Suprapubic skin (tissue), 4 donors: ENCODE data around the gene MAST4.

Source experiments
- CTCF ChIP-seq, 2 donors: fragments of 200-600 bp in 1 of 2; fragments of 450-650 bp in 1 of 2; sonication (generic) in 1 of 2; IDR thresholded peaks; one replicate each; pipeline ENCODE4 v1.5.1; 2016 to 2019; ENCODE audit warnings: antibody characterized with exemption in 2 of 2, mild to moderate bottlenecking in 1 of 2, moderate library complexity in 1 of 2
- EP300 ChIP-seq: sonication (generic); formaldehyde crosslinking; IDR thresholded peaks from one replicate; pipeline ENCODE4 v1.6.1; 2017; ENCODE audit warnings: antibody characterized with exemption
- POLR2A ChIP-seq, 2 donors: fragments of 450-650 bp; IDR thresholded peaks; one replicate each; pipeline ENCODE4 v1.6.1; 2017; ENCODE audit warnings: antibody characterized with exemption in 2 of 2, mild to moderate bottlenecking in 2 of 2, moderate library complexity in 2 of 2
- POLR2AphosphoS5 ChIP-seq, 3 donors: sonication (generic); formaldehyde crosslinking; IDR thresholded peaks; one replicate each; pipeline ENCODE4 v1.6.1; 2017; ENCODE audit warnings: antibody characterized with exemption in 3 of 3

- TF ChIP-seq EP300: no peak
- TF ChIP-seq POLR2A (IDR thresholded peaks at IDR 0.05): no peak
- TF ChIP-seq CTCF (IDR thresholded peaks at IDR 0.05): no peak
- TF ChIP-seq POLR2AphosphoS5 (IDR thresholded peaks at IDR 0.05): no peak
These were observed 412.8 kb downstream of the MAST4 start for GRCh38 chr5:67009028-67009427.
